Panc1 (cell line): ENCODE results near the gene MLLT10. TPM values are rescaled to one million over a fixed set of nuclear protein-coding genes. Genes with fewer than 3 reads are reported as not detected.

Source experiments
- ATAC-seq: fragments of 200-7000 bp; cut with Tn5 transposase; 2 replicates; pipeline ENCODE4 v1.9.1; 2020; ENCODE audit warnings: mild to moderate bottlenecking, moderate library complexity
- BruUV-seq: library from RNA; stranded (reverse); fragments of 400-500 nt; replicated peaks from 2 replicates; lab custom pipeline; 2021; lab: Mats Ljungman, UMichigan
- CTCF ChIA-PET: fragments of 300-600 bp; sonication (Branson Sonifier 250); formaldehyde crosslinking; loops from one replicate; lab custom pipeline; 2022; ENCODE audit warnings: antibody characterized with exemption; lab: Charles Lee
- POLR2A ChIA-PET: fragments of 300-600 bp; sonication (Branson Sonifier 250); formaldehyde crosslinking; loops from one replicate; lab custom pipeline; 2022; ENCODE audit warnings: antibody characterized with exemption; lab: Charles Lee
- DNase-seq: peaks from one replicate; pipeline ENCODE4 v3.0.0-alpha.2; 2010; ENCODE audit warnings: low read depth, low spot score
- H3K27ac ChIP-seq: 2 replicates; pipeline ENCODE4 v1.5.1; 2011; ENCODE audit warnings: mild to moderate bottlenecking, low read length, inconsistent platforms
- H3K27me3 ChIP-seq: fragments of 200-500 bp; sonication (Bioruptor generic); 2 replicates; pipeline ENCODE4 v1.6.0; 2014; ENCODE audit warnings: low read length, inconsistent platforms; ENCODE audit not compliant: control insufficient read depth, insufficient read depth
- H3K36me3 ChIP-seq: fragments of 200-500 bp; sonication (Bioruptor generic); 2 replicates; pipeline ENCODE4 v1.5.1; 2014; ENCODE audit warnings: inconsistent platforms, mild to moderate bottlenecking, low read length, moderate library complexity; ENCODE audit not compliant: control insufficient read depth, insufficient read depth
- H3K4me1 ChIP-seq: 2 replicates; pipeline ENCODE4 v1.5.1; 2011; ENCODE audit warnings: inconsistent platforms, mild to moderate bottlenecking, low read length, moderate library complexity; ENCODE audit not compliant: control insufficient read depth, insufficient read depth
- H3K4me3 ChIP-seq, 2 experiments: 2 replicates each; pipeline ENCODE4 v1.5.1; 2011 to 2012; ENCODE audit warnings: low read depth in 2 of 2, low read length in 2 of 2, mild to moderate bottlenecking in 2 of 2, inconsistent platforms in 1 of 2, moderate library complexity in 1 of 2
- H3K9me3 ChIP-seq: fragments of 200-500 bp; sonication (Bioruptor generic); 2 replicates; pipeline ENCODE4 v1.5.1; 2014; ENCODE audit warnings: low read depth, mild to moderate bottlenecking, inconsistent platforms, low read length, moderate library complexity; ENCODE audit not compliant: control insufficient read depth, insufficient read depth
- POLR2AphosphoS5 ChIP-seq: IDR thresholded peaks from 2 replicates; pipeline ENCODE4 v1.6.1; 2012; ENCODE audit warnings: mild to moderate bottlenecking, low read depth, low read length, moderate library complexity
- SIN3A ChIP-seq: IDR thresholded peaks from 2 replicates; pipeline ENCODE4 v1.6.1; 2012; ENCODE audit warnings: low read depth, mild to moderate bottlenecking, low read length, moderate library complexity, borderline replicate concordance; ENCODE audit not compliant: insufficient read depth
- TCF7L2 ChIP-seq: IDR thresholded peaks from 2 replicates; pipeline ENCODE4 v1.6.1; 2011; ENCODE audit warnings: mild to moderate bottlenecking, low read depth, low read length, inconsistent platforms
- in situ Hi-C: cut with HindIII; loops from 2 replicates; pipeline ENCODE4 v1.10.0; 2016; ENCODE audit warnings: low sequenced_read_pairs, low pct_unique_long_range_greater_than_20kb
- intact Hi-C: fragments of 100-400 bp; cut with micrococcal nuclease; formaldehyde crosslinking; loops from one replicate; pipeline ENCODE4 v1.10.0; 2022; ENCODE audit not compliant: unreplicated experiment
- total RNA-seq: library from RNA; stranded (reverse); gene quantifications from one replicate; pipeline ENCODE4 v1.2.1, GENCODE V29; 2021; ENCODE audit not compliant: unreplicated experiment
- TF ChIP-seq, protein P1 (sequence below): fragments of 450-650 bp; IDR thresholded peaks from 2 replicates; pipeline ENCODE4 v1.5.1; 2017; ENCODE audit warnings: mild to moderate bottlenecking
- TF ChIP-seq, protein P2 (sequence below), 2 experiments: IDR thresholded peaks; 2 replicates each; pipeline ENCODE4 v1.6.1; 2011 to 2012; ENCODE audit warnings: low read depth in 2 of 2, control low read depth in 1 of 2, low read length in 1 of 2, mild to moderate bottlenecking in 1 of 2, moderate library complexity in 1 of 2; ENCODE audit not compliant: insufficient read depth in 1 of 2

The MLLT10 gene
- total RNA-seq, 1 experiment from 2014 or later, result 33.4 TPM

DNA sequence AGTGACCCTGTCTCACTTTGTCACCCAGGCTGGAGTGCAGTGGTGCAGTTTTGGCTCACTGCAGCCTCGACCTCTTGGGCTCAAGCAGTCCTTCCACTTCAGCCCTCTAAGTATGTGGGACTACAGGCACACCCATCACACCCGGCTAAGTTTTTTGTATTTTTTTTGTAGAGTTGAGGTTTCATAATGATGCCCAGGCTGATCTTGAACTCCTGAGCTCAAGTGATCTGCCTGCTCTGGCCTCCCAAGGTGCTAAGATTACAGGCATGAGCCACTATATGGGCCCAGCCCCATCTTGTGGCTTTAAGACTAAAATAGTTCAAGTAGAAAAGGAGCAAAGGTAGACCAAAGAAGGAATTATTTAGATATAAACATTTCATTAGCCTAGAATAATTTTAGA, 65.5 kb downstream of the MLLT10 start:
- BruUV-seq, result no TSS peak
- DNase-seq (no peak), ATAC-seq (no peak)
- ChIA-PET POLR2A (no interaction called here), CTCF (no interaction called here)
- TF ChIP-seq, protein P1, sequence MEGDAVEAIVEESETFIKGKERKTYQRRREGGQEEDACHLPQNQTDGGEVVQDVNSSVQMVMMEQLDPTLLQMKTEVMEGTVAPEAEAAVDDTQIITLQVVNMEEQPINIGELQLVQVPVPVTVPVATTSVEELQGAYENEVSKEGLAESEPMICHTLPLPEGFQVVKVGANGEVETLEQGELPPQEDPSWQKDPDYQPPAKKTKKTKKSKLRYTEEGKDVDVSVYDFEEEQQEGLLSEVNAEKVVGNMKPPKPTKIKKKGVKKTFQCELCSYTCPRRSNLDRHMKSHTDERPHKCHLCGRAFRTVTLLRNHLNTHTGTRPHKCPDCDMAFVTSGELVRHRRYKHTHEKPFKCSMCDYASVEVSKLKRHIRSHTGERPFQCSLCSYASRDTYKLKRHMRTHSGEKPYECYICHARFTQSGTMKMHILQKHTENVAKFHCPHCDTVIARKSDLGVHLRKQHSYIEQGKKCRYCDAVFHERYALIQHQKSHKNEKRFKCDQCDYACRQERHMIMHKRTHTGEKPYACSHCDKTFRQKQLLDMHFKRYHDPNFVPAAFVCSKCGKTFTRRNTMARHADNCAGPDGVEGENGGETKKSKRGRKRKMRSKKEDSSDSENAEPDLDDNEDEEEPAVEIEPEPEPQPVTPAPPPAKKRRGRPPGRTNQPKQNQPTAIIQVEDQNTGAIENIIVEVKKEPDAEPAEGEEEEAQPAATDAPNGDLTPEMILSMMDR, result no peak
- TF ChIP-seq, protein P2, sequence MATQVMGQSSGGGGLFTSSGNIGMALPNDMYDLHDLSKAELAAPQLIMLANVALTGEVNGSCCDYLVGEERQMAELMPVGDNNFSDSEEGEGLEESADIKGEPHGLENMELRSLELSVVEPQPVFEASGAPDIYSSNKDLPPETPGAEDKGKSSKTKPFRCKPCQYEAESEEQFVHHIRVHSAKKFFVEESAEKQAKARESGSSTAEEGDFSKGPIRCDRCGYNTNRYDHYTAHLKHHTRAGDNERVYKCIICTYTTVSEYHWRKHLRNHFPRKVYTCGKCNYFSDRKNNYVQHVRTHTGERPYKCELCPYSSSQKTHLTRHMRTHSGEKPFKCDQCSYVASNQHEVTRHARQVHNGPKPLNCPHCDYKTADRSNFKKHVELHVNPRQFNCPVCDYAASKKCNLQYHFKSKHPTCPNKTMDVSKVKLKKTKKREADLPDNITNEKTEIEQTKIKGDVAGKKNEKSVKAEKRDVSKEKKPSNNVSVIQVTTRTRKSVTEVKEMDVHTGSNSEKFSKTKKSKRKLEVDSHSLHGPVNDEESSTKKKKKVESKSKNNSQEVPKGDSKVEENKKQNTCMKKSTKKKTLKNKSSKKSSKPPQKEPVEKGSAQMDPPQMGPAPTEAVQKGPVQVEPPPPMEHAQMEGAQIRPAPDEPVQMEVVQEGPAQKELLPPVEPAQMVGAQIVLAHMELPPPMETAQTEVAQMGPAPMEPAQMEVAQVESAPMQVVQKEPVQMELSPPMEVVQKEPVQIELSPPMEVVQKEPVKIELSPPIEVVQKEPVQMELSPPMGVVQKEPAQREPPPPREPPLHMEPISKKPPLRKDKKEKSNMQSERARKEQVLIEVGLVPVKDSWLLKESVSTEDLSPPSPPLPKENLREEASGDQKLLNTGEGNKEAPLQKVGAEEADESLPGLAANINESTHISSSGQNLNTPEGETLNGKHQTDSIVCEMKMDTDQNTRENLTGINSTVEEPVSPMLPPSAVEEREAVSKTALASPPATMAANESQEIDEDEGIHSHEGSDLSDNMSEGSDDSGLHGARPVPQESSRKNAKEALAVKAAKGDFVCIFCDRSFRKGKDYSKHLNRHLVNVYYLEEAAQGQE (IDR thresholded peaks at IDR 0.05; ENCODE audit: insufficient read depth in 1 of 2, low read depth in 2 of 2, low read length in 1 of 2), result no peak
- no peak for TF ChIP-seq POLR2AphosphoS5
- TF ChIP-seq TCF7L2, result no peak
- TF ChIP-seq SIN3A, result no peak
- Histone ChIP-seq H3K27me3 (no peaks in the 10 kb centered on the region), H3K36me3 (no peaks in the 10 kb centered on the region; the same call in 1 of the 2 replicates), H3K27ac (no peak overlapping the region), H3K9me3 (no peaks in the 10 kb centered on the region), H3K4me1 (no peaks in the 10 kb centered on the region), H3K4me3 (no peak overlapping the region)
- in situ Hi-C loops (no loop called here), intact Hi-C loops (no loop called here)

DNA sequence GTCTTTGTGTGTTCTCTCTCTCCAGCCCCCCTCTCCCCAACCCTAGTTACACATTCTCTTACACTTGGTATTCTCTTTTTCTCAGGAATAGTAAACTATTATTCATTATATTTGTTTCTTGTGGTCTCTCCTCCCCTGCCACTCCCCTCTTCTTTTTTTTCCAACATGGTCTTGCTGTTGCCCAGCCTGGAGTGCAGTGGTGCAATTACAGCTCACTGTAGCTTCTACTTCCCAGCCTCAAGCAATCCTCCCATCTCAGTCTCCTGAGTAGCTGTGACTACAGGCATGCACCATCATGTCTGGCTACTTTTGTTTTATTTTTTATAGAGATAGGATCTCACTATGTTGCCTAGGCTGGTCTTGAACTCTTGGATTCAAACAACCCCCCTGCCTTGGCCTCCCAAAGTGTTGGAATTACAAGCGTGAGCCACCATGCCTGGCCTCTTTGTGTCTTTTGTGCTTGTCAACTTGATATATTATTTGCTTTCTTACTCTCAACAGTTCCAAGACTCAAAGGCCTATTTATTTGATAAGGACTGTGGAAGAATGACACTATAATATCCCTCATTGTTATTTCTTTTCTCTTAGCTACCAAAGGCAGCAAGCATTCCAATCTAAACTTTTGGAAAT, 66.9 kb downstream of the MLLT10 start:
- Histone ChIP-seq H3K36me3 (no peaks in the 10 kb centered on the region; the same call in 1 of the 2 replicates), H3K27ac (no peak overlapping the region), H3K27me3 (no peaks in the 10 kb centered on the region), H3K4me1 (no peaks in the 10 kb centered on the region), H3K4me3 (no peak overlapping the region), H3K9me3 (no peaks in the 10 kb centered on the region)
- CTCF ChIA-PET, result no interaction called here
- POLR2A ChIA-PET, result no interaction called here
- no peak for DNase-seq
- BruUV-seq, result no TSS peak
- TF ChIP-seq, protein P2 (IDR thresholded peaks at IDR 0.05; ENCODE audit: insufficient read depth in 1 of 2, low read depth in 2 of 2, low read length in 1 of 2), result no peak
- in situ Hi-C loops (no loop called here), intact Hi-C loops (no loop called here)
- ATAC-seq, result no peak
